ENCODE measurements around the gene SAA1.
A peak's percentile ranks its signal among the peaks of the same experiment; 100 is the strongest.
"Not testable (repeated sequence)": the region's sequence is repeated elsewhere in the genome, so short reads cannot be mapped to it uniquely, and the experiment has no call there.

SAA1 gene

GRCh38 chr11:18239655-18240054 is 26.4 kb upstream of the SAA1 start:
- no peak for DNase-seq (ENCODE audit: low read depth)
- Histone ChIP-seq H3K9ac (ENCODE audit: low read length) (no peak overlapping the region), H3K4me1 (ENCODE audit: control insufficient read depth, insufficient read depth, low read length) (peaks cover 8% of the 10 kb centered on the region), H3K36me3 (ENCODE audit: control insufficient read depth, insufficient read depth, low read length, severe bottlenecking) (no peaks in the 10 kb centered on the region), H3K4me3 (ENCODE audit: low read length) (no peak overlapping the region), H3K9me3 (ENCODE audit: control insufficient read depth, low read length) (no peaks in the 10 kb centered on the region), H3K27me3 (replicated peaks; ENCODE audit: control insufficient read depth, insufficient read depth, low read length) (peaks cover 5% of the 10 kb centered on the region)

GRCh38 chr11:18243783-18244362 is 22.2 kb upstream of the SAA1 start:
- H3K4me3 ChIP-seq (ENCODE audit: low read length), result no peak overlapping the region
- peak; percentile 79 for DNase-seq (ENCODE audit: low read depth)
- no peak overlapping the region for H3K9ac ChIP-seq (ENCODE audit: low read length)
- H3K36me3 ChIP-seq (ENCODE audit: control insufficient read depth, insufficient read depth, low read length, severe bottlenecking), result no peaks in the 10 kb centered on the region
- no peaks in the 10 kb centered on the region for H3K9me3 ChIP-seq (ENCODE audit: control insufficient read depth, low read length)
- H3K27me3 ChIP-seq (replicated peaks; ENCODE audit: control insufficient read depth, insufficient read depth, low read length), result peaks cover 5% of the 10 kb centered on the region
- peaks cover 29% of the 10 kb centered on the region for H3K4me1 ChIP-seq (ENCODE audit: control insufficient read depth, insufficient read depth, low read length)

GRCh38 chr11:18245396-18245795 is 20.7 kb upstream of the SAA1 start:
- H3K4me1 ChIP-seq (ENCODE audit: control insufficient read depth, insufficient read depth, low read length), result peaks cover 31% of the 10 kb centered on the region
- no peaks in the 10 kb centered on the region for H3K27me3 ChIP-seq (replicated peaks; ENCODE audit: control insufficient read depth, insufficient read depth, low read length)
- no peaks in the 10 kb centered on the region for H3K9me3 ChIP-seq (ENCODE audit: control insufficient read depth, low read length)
- no peak overlapping the region for H3K4me3 ChIP-seq (ENCODE audit: low read length)
- no peak for DNase-seq (ENCODE audit: low read depth)
- H3K9ac ChIP-seq (ENCODE audit: low read length), result peak overlapping the region; percentile 51
- no peaks in the 10 kb centered on the region for H3K36me3 ChIP-seq (ENCODE audit: control insufficient read depth, insufficient read depth, low read length, severe bottlenecking)

GRCh38 chr11:18246379-18247190 is 19.5 kb upstream of the SAA1 start:
- H3K27me3 ChIP-seq (replicated peaks; ENCODE audit: control insufficient read depth, insufficient read depth, low read length); H3K36me3 ChIP-seq (ENCODE audit: control insufficient read depth, insufficient read depth, low read length, severe bottlenecking); DNase-seq (ENCODE audit: low read depth); H3K4me3 ChIP-seq (ENCODE audit: low read length); H3K9ac ChIP-seq (ENCODE audit: low read length); H3K9me3 ChIP-seq (ENCODE audit: control insufficient read depth, low read length): not testable (repeated sequence)
- peaks cover 31% of the 10 kb centered on the region for H3K4me1 ChIP-seq (ENCODE audit: control insufficient read depth, insufficient read depth, low read length)

- not testable (repeated sequence) for H3K36me3 ChIP-seq (ENCODE audit: control insufficient read depth, insufficient read depth, low read length, severe bottlenecking); H3K9ac ChIP-seq (ENCODE audit: low read length); H3K4me3 ChIP-seq (ENCODE audit: low read length); DNase-seq (ENCODE audit: low read depth); H3K27me3 ChIP-seq (replicated peaks; ENCODE audit: control insufficient read depth, insufficient read depth, low read length); H3K9me3 ChIP-seq (ENCODE audit: control insufficient read depth, low read length)
- H3K4me1 ChIP-seq (ENCODE audit: control insufficient read depth, insufficient read depth, low read length), result peaks cover 31% of the 10 kb centered on the region
These were observed 18.9 kb upstream of the SAA1 start for GRCh38 chr11:18247191-18247581.

GRCh38 chr11:18248561-18248960 is 17.5 kb upstream of the SAA1 start, which contains the start of gene SAA2:
Gene SAA2 (minus strand): TSS chr11:18248668. CDS start chr11:18248011, 657 bp downstream.
- H3K9ac ChIP-seq (ENCODE audit: low read length), result no peak within 1 kb of the TSS
- H3K27me3 ChIP-seq (replicated peaks; ENCODE audit: control insufficient read depth, insufficient read depth, low read length), result no peaks in the 10 kb centered on the region
- no peak for DNase-seq (ENCODE audit: low read depth)
- H3K36me3 ChIP-seq (ENCODE audit: control insufficient read depth, insufficient read depth, low read length, severe bottlenecking), result no peaks in the 10 kb centered on the region
- H3K9me3 ChIP-seq (ENCODE audit: control insufficient read depth, low read length), result no peaks in the 10 kb centered on the region
- H3K4me1 ChIP-seq (ENCODE audit: control insufficient read depth, insufficient read depth, low read length), result peaks cover 31% of the 10 kb centered on the region
- H3K4me3 ChIP-seq (ENCODE audit: low read length), result no peak within 1 kb of the TSS

GRCh38 chr11:18253233-18253632 is 12.8 kb upstream of the SAA1 start:
- peaks cover 7% of the 10 kb centered on the region for H3K27me3 ChIP-seq (replicated peaks; ENCODE audit: control insufficient read depth, insufficient read depth, low read length)
- no peaks in the 10 kb centered on the region for H3K9me3 ChIP-seq (ENCODE audit: control insufficient read depth, low read length)
- no peaks in the 10 kb centered on the region for H3K36me3 ChIP-seq (ENCODE audit: control insufficient read depth, insufficient read depth, low read length, severe bottlenecking)
- no peak overlapping the region for H3K9ac ChIP-seq (ENCODE audit: low read length)
- no peak overlapping the region for H3K4me3 ChIP-seq (ENCODE audit: low read length)
- peaks cover 7% of the 10 kb centered on the region for H3K4me1 ChIP-seq (ENCODE audit: control insufficient read depth, insufficient read depth, low read length)
- no peak for DNase-seq (ENCODE audit: low read depth)

GRCh38 chr11:18253778-18254338 is 12.2 kb upstream of the SAA1 start:
- no peaks in the 10 kb centered on the region for H3K36me3 ChIP-seq (ENCODE audit: control insufficient read depth, insufficient read depth, low read length, severe bottlenecking)
- no peak overlapping the region for H3K9ac ChIP-seq (ENCODE audit: low read length)
- peaks cover 7% of the 10 kb centered on the region for H3K27me3 ChIP-seq (replicated peaks; ENCODE audit: control insufficient read depth, insufficient read depth, low read length)
- no peak for DNase-seq (ENCODE audit: low read depth)
- H3K4me1 ChIP-seq (ENCODE audit: control insufficient read depth, insufficient read depth, low read length), result peaks cover 4% of the 10 kb centered on the region
- no peaks in the 10 kb centered on the region for H3K9me3 ChIP-seq (ENCODE audit: control insufficient read depth, low read length)
- H3K4me3 ChIP-seq (ENCODE audit: low read length), result no peak overlapping the region

- no peak for DNase-seq (ENCODE audit: low read depth)
- no peak overlapping the region for H3K4me3 ChIP-seq (ENCODE audit: low read length)
- H3K9me3 ChIP-seq (ENCODE audit: control insufficient read depth, low read length), result no peaks in the 10 kb centered on the region
- H3K9ac ChIP-seq (ENCODE audit: low read length), result no peak overlapping the region
- H3K27me3 ChIP-seq (replicated peaks; ENCODE audit: control insufficient read depth, insufficient read depth, low read length), result peaks cover 7% of the 10 kb centered on the region
- peaks cover 12% of the 10 kb centered on the region for H3K4me1 ChIP-seq (ENCODE audit: control insufficient read depth, insufficient read depth, low read length)
- H3K36me3 ChIP-seq (ENCODE audit: control insufficient read depth, insufficient read depth, low read length, severe bottlenecking), result no peaks in the 10 kb centered on the region
These were observed 11.2 kb upstream of the SAA1 start for GRCh38 chr11:18254781-18255361.

- H3K27me3 ChIP-seq (replicated peaks; ENCODE audit: control insufficient read depth, insufficient read depth, low read length), result peaks cover 7% of the 10 kb centered on the region
These were observed 6.8 kb upstream of the SAA1 start for GRCh38 chr11:18259259-18259658.

GRCh38 chr11:18261721-18262120 is 4.3 kb upstream of the SAA1 start:
- peaks cover 4% of the 10 kb centered on the region for H3K27me3 ChIP-seq (replicated peaks; ENCODE audit: control insufficient read depth, insufficient read depth, low read length)
- no peak overlapping the region for H3K9ac ChIP-seq (ENCODE audit: low read length)
- H3K4me1 ChIP-seq (ENCODE audit: control insufficient read depth, insufficient read depth, low read length), result peaks cover 30% of the 10 kb centered on the region
- H3K36me3 ChIP-seq (ENCODE audit: control insufficient read depth, insufficient read depth, low read length, severe bottlenecking), result no peaks in the 10 kb centered on the region
- H3K9me3 ChIP-seq (ENCODE audit: control insufficient read depth, low read length), result no peaks in the 10 kb centered on the region
- H3K4me3 ChIP-seq (ENCODE audit: low read length), result no peak overlapping the region
- DNase-seq (ENCODE audit: low read depth), result no peak

More at GRCh38 chr11:18259259-18259658, 6.8 kb upstream of the SAA1 start:
- Histone ChIP-seq H3K4me1 (ENCODE audit: control insufficient read depth, insufficient read depth, low read length) (peaks cover 16% of the 10 kb centered on the region), H3K36me3 (ENCODE audit: control insufficient read depth, insufficient read depth, low read length, severe bottlenecking) (no peaks in the 10 kb centered on the region), H3K9me3 (ENCODE audit: control insufficient read depth, low read length) (no peaks in the 10 kb centered on the region), H3K9ac (ENCODE audit: low read length) (no peak overlapping the region), H3K4me3 (ENCODE audit: low read length) (no peak overlapping the region)
- no peak for DNase-seq (ENCODE audit: low read depth)

Measured in adipocyte (in vitro differentiated cells).